SK-N-SH (cell line): ENCODE results near the gene FADD.

Source experiments
- EP300 ChIP-seq, 2 experiments: IDR thresholded peaks; 2 replicates each; pipeline versions ENCODE4 v1.4.0 to v1.6.1; 2012; ENCODE audit warnings: borderline replicate concordance in 1 of 2, low read depth in 1 of 2, low read length in 1 of 2
- EZH2phosphoT487 ChIP-seq: fragments of 200-600 bp; sonication (generic); IDR thresholded peaks from 2 replicates; pipeline ENCODE4 v1.6.1; 2017; ENCODE audit warnings: low read depth, mixed run types, mild to moderate bottlenecking, antibody characterized with exemption, moderate library complexity, borderline replicate concordance
- MXI1 ChIP-seq: IDR thresholded peaks from 2 replicates; pipeline ENCODE4 v1.6.1; 2012; ENCODE audit warnings: mild to moderate bottlenecking, low read depth, low read length, improper control_type of control experiment
- POLR2AphosphoS5 ChIP-seq: IDR thresholded peaks from 2 replicates; pipeline ENCODE4 v1.6.1; 2012; ENCODE audit warnings: low read depth, low read length
- RAD21 ChIP-seq: IDR thresholded peaks from 2 replicates; pipeline ENCODE4 v1.6.1; 2012; ENCODE audit warnings: mild to moderate bottlenecking, low read length
- REST ChIP-seq: IDR thresholded peaks from 2 replicates; pipeline ENCODE4 v1.6.1; 2012; ENCODE audit warnings: mild to moderate bottlenecking, low read depth, low read length, moderate library complexity
- SIN3A ChIP-seq: IDR thresholded peaks from 2 replicates; pipeline ENCODE4 v1.6.1; 2012; ENCODE audit warnings: low read depth, mild to moderate bottlenecking, low read length, moderate library complexity, borderline replicate concordance
- TEAD4 ChIP-seq: IDR thresholded peaks from 2 replicates; pipeline ENCODE4 v1.4.0; 2012; ENCODE audit warnings: mild to moderate bottlenecking, borderline replicate concordance; ENCODE audit not compliant: insufficient read depth
- ZBTB33 ChIP-seq: IDR thresholded peaks from 2 replicates; pipeline ENCODE4 v1.4.0; 2012; ENCODE audit warnings: low read depth, borderline replicate concordance
- TF ChIP-seq, protein P1 (sequence below): fragments of 200-600 bp; sonication (generic); IDR thresholded peaks from 2 replicates; pipeline ENCODE4 v1.6.1; 2017; ENCODE audit warnings: antibody characterized with exemption, mild to moderate bottlenecking, moderate library complexity
- TF ChIP-seq, protein P2 (sequence below): IDR thresholded peaks from 2 replicates; pipeline ENCODE4 v1.4.0; 2012; ENCODE audit warnings: low read depth

GRCh38 chr11:70251659-70252321 is 48.7 kb downstream of the FADD start:
- no peak for TF ChIP-seq MXI1
- TF ChIP-seq ZBTB33, result no peak
- TF ChIP-seq, protein P1, sequence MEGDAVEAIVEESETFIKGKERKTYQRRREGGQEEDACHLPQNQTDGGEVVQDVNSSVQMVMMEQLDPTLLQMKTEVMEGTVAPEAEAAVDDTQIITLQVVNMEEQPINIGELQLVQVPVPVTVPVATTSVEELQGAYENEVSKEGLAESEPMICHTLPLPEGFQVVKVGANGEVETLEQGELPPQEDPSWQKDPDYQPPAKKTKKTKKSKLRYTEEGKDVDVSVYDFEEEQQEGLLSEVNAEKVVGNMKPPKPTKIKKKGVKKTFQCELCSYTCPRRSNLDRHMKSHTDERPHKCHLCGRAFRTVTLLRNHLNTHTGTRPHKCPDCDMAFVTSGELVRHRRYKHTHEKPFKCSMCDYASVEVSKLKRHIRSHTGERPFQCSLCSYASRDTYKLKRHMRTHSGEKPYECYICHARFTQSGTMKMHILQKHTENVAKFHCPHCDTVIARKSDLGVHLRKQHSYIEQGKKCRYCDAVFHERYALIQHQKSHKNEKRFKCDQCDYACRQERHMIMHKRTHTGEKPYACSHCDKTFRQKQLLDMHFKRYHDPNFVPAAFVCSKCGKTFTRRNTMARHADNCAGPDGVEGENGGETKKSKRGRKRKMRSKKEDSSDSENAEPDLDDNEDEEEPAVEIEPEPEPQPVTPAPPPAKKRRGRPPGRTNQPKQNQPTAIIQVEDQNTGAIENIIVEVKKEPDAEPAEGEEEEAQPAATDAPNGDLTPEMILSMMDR, result no peak
- TF ChIP-seq, protein P2, sequence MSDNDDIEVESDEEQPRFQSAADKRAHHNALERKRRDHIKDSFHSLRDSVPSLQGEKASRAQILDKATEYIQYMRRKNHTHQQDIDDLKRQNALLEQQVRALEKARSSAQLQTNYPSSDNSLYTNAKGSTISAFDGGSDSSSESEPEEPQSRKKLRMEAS, result no peak
- TF ChIP-seq EP300 (IDR thresholded peaks at IDR 0.05; ENCODE audit: borderline replicate concordance in 1 of 2, low read depth in 1 of 2, low read length in 1 of 2), result no peak
- TF ChIP-seq RAD21, result no peak
- TF ChIP-seq EZH2phosphoT487, result no peak
- TF ChIP-seq SIN3A, result no peak
- TF ChIP-seq POLR2AphosphoS5, result no peak
- TF ChIP-seq TEAD4, result no peak
- no peak for TF ChIP-seq REST
